ENCODE data around the gene PPAT. TPM values are rescaled to one million over a fixed set of nuclear protein-coding genes. Genes with fewer than 3 reads are reported as not detected.
A peak's percentile ranks its signal among the peaks of the same experiment; 100 is the strongest.

Gene PPAT
- total and polyA plus RNA-seq, 2 donors (not counting 3 experiments of a cell fraction or from before 2014, with no cell fraction given), result 4.3 to 25.5 TPM

GRCh38 chr4:56388306-56388705 lies 47.1 kb downstream of the PPAT start:
- H3K4me3 ChIP-seq (replicated peaks in 1 of 3; ENCODE audit: insufficient read depth in 1 of 3, low read depth in 1 of 3, low read length in 3 of 3), result peak overlapping the region; percentile 67 to 92 (median 91)
- ChIA-PET CTCF (interaction anchor here (1.3 to 2.1 kb wide), 4 partner anchors 9 to 37 kb away, joined by 3 to 8 read pairs (median 6); no protein-coding TSS in a partner anchor), POLR2A (no interaction called here)
- peak; percentile 16 for DNase-seq (ENCODE audit: low read depth, low spot score)
- no peaks in the 10 kb centered on the region for H3K9me3 ChIP-seq (replicated peaks; ENCODE audit: control insufficient read depth, insufficient read depth, low read length)
- H3K27me3 ChIP-seq (ENCODE audit: control insufficient read depth in 2 of 2, insufficient read depth in 2 of 2, low read length in 2 of 2), result no peaks in the 10 kb centered on the region
- intact Hi-C loops (cut with micrococcal nuclease) (no loop called here), dilution Hi-C loops (cut with MboI; ENCODE audit: extremely low pct_ligation_motif_present, low sequenced_read_pairs) (no loop called here)
- peaks cover 13% of the 10 kb centered on the region for H3K4me1 ChIP-seq (ENCODE audit: control insufficient read depth, extremely low read depth, insufficient read depth, low read length)
- H3K4me2 ChIP-seq (ENCODE audit: insufficient read depth, low read length), result peak overlapping the region; percentile 94
- no peaks in the 10 kb centered on the region for H3K36me3 ChIP-seq (ENCODE audit: control insufficient read depth in 2 of 2, extremely low read depth in 1 of 2, insufficient read depth in 2 of 2, low read length in 2 of 2)
- FAIRE-seq, result no peak
- H3K27ac ChIP-seq (ENCODE audit: insufficient read depth, low read depth, low read length), result peak overlapping the region; percentile 73
- H3K9me1 ChIP-seq (replicated peaks; ENCODE audit: control insufficient read depth, extremely low read depth, insufficient read depth, low read length), result no peaks in the 10 kb centered on the region
- H3K9ac ChIP-seq (replicated peaks; ENCODE audit: extremely low read depth, insufficient read depth, low read length), result peak overlapping the region; percentile 90
- BruUV-seq (replicated peaks), result no TSS peak
- H4K20me1 ChIP-seq (replicated peaks; ENCODE audit: control insufficient read depth, extremely low read depth, insufficient read depth, low read length), result no peaks in the 10 kb centered on the region
- H2AFZ ChIP-seq (ENCODE audit: low read depth, low read length), result no peak overlapping the region
- H3K79me2 ChIP-seq (ENCODE audit: control insufficient read depth, insufficient read depth, low read length), result peaks cover 2% of the 10 kb centered on the region
- no peak for TF ChIP-seq FOS (IDR thresholded peaks at IDR 0.05; ENCODE audit: borderline replicate concordance, insufficient read depth, low read length)
- TF ChIP-seq POLR2AphosphoS5 (IDR thresholded peaks at IDR 0.05; ENCODE audit: insufficient read depth, low read depth, low read length), result peak; percentile 23

- H3K27ac ChIP-seq (ENCODE audit: insufficient read depth, low read depth, low read length), result peak within 1 kb of the TSS; percentile 73
- no peaks in the 10 kb centered on the region for H3K9me3 ChIP-seq (replicated peaks; ENCODE audit: control insufficient read depth, insufficient read depth, low read length)
- dilution Hi-C loops (cut with MboI; ENCODE audit: extremely low pct_ligation_motif_present, low sequenced_read_pairs) (no loop called here), intact Hi-C loops (cut with micrococcal nuclease) (loop anchor here (1.0 kb wide), 4 partner anchors 23 to 439 kb away; partner anchors contain the start of genes CEP135, PPAT and SRP72)
- H3K36me3 ChIP-seq (ENCODE audit: control insufficient read depth in 2 of 2, extremely low read depth in 1 of 2, insufficient read depth in 2 of 2, low read length in 2 of 2), result no peaks in the 10 kb centered on the region
- H3K9ac ChIP-seq (replicated peaks; ENCODE audit: extremely low read depth, insufficient read depth, low read length), result peak within 1 kb of the TSS; percentile 90
- H3K27me3 ChIP-seq (ENCODE audit: control insufficient read depth in 2 of 2, insufficient read depth in 2 of 2, low read length in 2 of 2), result no peaks in the 10 kb centered on the region
- peak within 1 kb of the TSS; percentile 94 for H3K4me2 ChIP-seq (ENCODE audit: insufficient read depth, low read length)
- peaks cover 13% of the 10 kb centered on the region for H3K4me1 ChIP-seq (ENCODE audit: control insufficient read depth, extremely low read depth, insufficient read depth, low read length)
- BruUV-seq (replicated peaks), result TSS peak; percentile 81
- CTCF ChIA-PET, result interaction anchor here (0.7 to 2.1 kb wide), 10 partner anchors 8 to 439 kb away, joined by 3 to 14 read pairs (median 4); partner anchors contain the start of genes CEP135, PAICS and PPAT
- H2AFZ ChIP-seq (ENCODE audit: low read depth, low read length), result peak within 1 kb of the TSS; percentile 75
- DNase-seq (ENCODE audit: low read depth, low spot score), result peak; percentile 98
- no peaks in the 10 kb centered on the region for H4K20me1 ChIP-seq (replicated peaks; ENCODE audit: control insufficient read depth, extremely low read depth, insufficient read depth, low read length)
- FAIRE-seq, result peak; percentile 84
- TF ChIP-seq MAX (IDR thresholded peaks at IDR 0.05; ENCODE audit: insufficient read depth, insufficient read length), result peak; percentile 55
- TF ChIP-seq EZH2 (IDR thresholded peaks at IDR 0.05; ENCODE audit: borderline replicate concordance, low read depth, low read length, severe bottlenecking), result no peak
- TF ChIP-seq MYC (IDR thresholded peaks at IDR 0.05; ENCODE audit: low read depth, low read length), result peak; percentile 49
- TF ChIP-seq CTCF (IDR thresholded peaks at IDR 0.05; ENCODE audit: extremely low read depth in 1 of 2, insufficient read depth in 1 of 2, low read depth in 1 of 2, low read length in 2 of 2), result no peak
- no peak for TF ChIP-seq JUN (IDR thresholded peaks at IDR 0.05; ENCODE audit: borderline replicate concordance, insufficient read depth, insufficient read length, low read depth)
- TF ChIP-seq GATA2 (IDR thresholded peaks at IDR 0.05; ENCODE audit: insufficient read depth, insufficient read length, low read depth, low read length), result no peak
- no peak for TF ChIP-seq FOS (IDR thresholded peaks at IDR 0.05; ENCODE audit: borderline replicate concordance, insufficient read depth, low read length)
- TF ChIP-seq POLR2A (IDR thresholded peaks at IDR 0.05; ENCODE audit: low read depth, low read length), result peak; percentile 84
- TF ChIP-seq POLR2AphosphoS5 (IDR thresholded peaks at IDR 0.05; ENCODE audit: insufficient read depth, low read depth, low read length), result peak; percentile 89
- POLR2A ChIA-PET, result interaction anchor here (0.6 to 1.7 kb wide), 10 partner anchors 18 to 1181 kb away, joined by 3 to 15 read pairs (median 6); partner anchors contain the start of genes CEP135, PAICS and PPAT
- peak within 1 kb of the TSS; percentile 67 to 92 (median 91) for H3K4me3 ChIP-seq (replicated peaks in 1 of 3; ENCODE audit: insufficient read depth in 1 of 3, low read depth in 1 of 3, low read length in 3 of 3)
- H3K9me1 ChIP-seq (replicated peaks; ENCODE audit: control insufficient read depth, extremely low read depth, insufficient read depth, low read length), result no peaks in the 10 kb centered on the region
- peaks cover 2% of the 10 kb centered on the region for H3K79me2 ChIP-seq (ENCODE audit: control insufficient read depth, insufficient read depth, low read length)
These were observed 48.1 kb downstream of the PPAT start, which contains the start of gene AASDH for GRCh38 chr4:56387023-56388001. Gene AASDH, minus strand, starts transcription at chr4:56387491. Its CDS starts 3,192 bp downstream, at chr4:56384299.
